ENCODE data around the gene NEK8. TPM values are rescaled to one million over a fixed set of nuclear protein-coding genes. Genes with fewer than 3 reads are reported as not detected.

NEK8 gene
- total and polyA plus RNA-seq, 7 donors: 0.21 to 1.5 (median 0.80) TPM

DNA sequence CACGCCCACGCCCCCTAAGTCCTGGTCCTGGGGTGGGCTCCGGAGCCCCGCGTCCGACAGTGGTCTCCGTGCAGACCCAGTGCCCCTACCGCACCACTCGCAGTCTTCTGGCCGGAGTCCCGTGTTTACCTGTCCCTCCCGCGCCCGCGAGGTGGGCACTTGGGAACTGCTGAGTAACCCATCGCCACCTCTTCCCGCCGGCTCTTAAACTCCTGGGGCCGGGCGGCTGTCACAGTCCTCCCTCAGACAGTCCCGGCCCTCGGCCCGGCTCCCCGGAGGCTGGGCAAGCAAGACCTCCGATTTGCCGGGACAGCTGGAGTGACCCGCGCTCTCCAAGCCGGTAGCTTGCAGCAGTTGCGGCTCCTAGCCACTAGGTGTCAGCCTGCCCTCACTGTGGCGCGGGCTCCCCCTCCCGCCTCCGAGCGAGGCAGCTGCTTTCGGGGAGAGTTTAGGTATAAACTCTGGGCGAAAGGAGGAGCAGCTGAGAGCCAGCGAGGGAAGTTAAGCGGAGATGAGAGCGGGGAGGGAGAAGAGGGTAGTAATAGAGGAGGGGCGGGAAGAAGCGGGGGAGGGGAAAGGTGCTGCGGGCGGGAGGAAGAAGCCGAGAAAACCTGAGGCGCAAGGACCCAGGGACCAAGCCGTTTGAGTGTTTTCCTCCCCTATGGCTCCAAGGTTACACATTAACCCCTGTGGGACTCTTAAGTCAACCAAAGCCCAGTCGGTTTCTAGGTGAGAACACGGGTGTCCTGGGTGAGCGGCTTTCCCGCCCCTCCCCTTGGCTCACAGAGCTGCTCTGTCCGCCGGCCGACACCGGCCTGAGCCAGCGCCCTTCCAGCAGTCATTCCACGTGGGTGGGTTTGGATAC is 1.7 kb upstream of the NEK8 start:
- ATAC-seq (peak; percentile 70 to 79 (median 75)), DNase-seq (peak; percentile 92 to 95)
- Histone ChIP-seq H3K4me3 (peak overlapping the region; percentile 80), H3K4me1 (peaks cover 28% of the 10 kb centered on the region), H3K27me3 (ENCODE audit: insufficient read depth in 3 of 3, low read length in 2 of 3) (no peaks in the 10 kb centered on the region), H3K27ac (peak overlapping the region; percentile 59), H3K36me3 (ENCODE audit: insufficient read depth in 1 of 2, low read depth in 1 of 2) (peaks cover 0 to 32% of the 10 kb centered on the region in 2 donors), H3K9me3 (no peaks in the 10 kb centered on the region)
- 0% methylated on average over 56 to 57 of the region's 57 CpGs for WGBS, 3 donors
- TF ChIP-seq, protein P1, sequence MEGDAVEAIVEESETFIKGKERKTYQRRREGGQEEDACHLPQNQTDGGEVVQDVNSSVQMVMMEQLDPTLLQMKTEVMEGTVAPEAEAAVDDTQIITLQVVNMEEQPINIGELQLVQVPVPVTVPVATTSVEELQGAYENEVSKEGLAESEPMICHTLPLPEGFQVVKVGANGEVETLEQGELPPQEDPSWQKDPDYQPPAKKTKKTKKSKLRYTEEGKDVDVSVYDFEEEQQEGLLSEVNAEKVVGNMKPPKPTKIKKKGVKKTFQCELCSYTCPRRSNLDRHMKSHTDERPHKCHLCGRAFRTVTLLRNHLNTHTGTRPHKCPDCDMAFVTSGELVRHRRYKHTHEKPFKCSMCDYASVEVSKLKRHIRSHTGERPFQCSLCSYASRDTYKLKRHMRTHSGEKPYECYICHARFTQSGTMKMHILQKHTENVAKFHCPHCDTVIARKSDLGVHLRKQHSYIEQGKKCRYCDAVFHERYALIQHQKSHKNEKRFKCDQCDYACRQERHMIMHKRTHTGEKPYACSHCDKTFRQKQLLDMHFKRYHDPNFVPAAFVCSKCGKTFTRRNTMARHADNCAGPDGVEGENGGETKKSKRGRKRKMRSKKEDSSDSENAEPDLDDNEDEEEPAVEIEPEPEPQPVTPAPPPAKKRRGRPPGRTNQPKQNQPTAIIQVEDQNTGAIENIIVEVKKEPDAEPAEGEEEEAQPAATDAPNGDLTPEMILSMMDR (IDR thresholded peaks at IDR 0.05): peak; percentile 99
- intact Hi-C loops (cut with DNase I): loop anchor here (1.0 to 10.0 kb wide), 3 partner anchors 23 to 388 kb away; partner anchors contain the start of gene DHRS13 (in 1 of the 2)

DNA sequence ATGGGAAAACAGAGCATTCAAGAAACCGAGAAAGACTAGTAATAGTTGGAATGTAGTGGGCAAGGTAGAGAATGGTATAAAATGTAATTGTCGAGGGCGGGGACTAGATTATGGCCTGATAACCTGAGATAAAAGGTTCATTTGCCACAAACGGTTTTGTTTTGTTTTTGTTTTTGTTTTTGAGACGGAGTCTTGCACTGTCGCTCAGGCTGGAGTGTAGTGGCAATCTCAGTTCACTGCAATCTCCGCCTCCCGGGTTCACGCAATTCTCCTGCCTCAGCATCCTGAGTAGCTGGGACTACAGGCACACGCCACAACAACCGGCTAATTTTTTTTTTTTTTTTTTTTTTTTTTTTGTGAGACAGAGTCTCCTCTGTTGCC is 1.4 kb downstream of the NEK8 start:
- H3K27ac ChIP-seq: no peak overlapping the region
- 83 to 92% (median 87%) methylated on average over 11 of the region's 11 CpGs for WGBS, 3 donors
- peaks cover 17% of the 10 kb centered on the region for H3K4me1 ChIP-seq
- DNase-seq (no peak), ATAC-seq (no peak)
- H3K4me3 ChIP-seq: no peak overlapping the region
- TF ChIP-seq, protein P1 (IDR thresholded peaks at IDR 0.05): no peak
- no peaks in the 10 kb centered on the region for H3K9me3 ChIP-seq
- intact Hi-C loops (cut with DNase I): loop anchor here (2.0 to 10.0 kb wide), 4 partner anchors 13 to 385 kb away; partner anchors contain the start of gene DHRS13 (in 1 of the 2)
- no peaks in the 10 kb centered on the region for H3K27me3 ChIP-seq (ENCODE audit: insufficient read depth in 3 of 3, low read length in 2 of 3)
- peaks cover 0 to under 1% of the 10 kb centered on the region in 2 donors for H3K36me3 ChIP-seq (ENCODE audit: insufficient read depth in 1 of 2, low read depth in 1 of 2)

- no peak overlapping the region for H3K4me3 ChIP-seq
- H3K27ac ChIP-seq: no peak overlapping the region
- ATAC-seq (no peak), DNase-seq (no peak)
- no peaks in the 10 kb centered on the region for H3K4me1 ChIP-seq
- 87 to 96% (median 92%) methylated on average over 1 of the region's 1 CpG for WGBS, 3 donors
- no peaks in the 10 kb centered on the region for H3K36me3 ChIP-seq (ENCODE audit: insufficient read depth in 1 of 2, low read depth in 1 of 2)
- TF ChIP-seq, protein P1 (IDR thresholded peaks at IDR 0.05): no peak
- no peaks in the 10 kb centered on the region for H3K9me3 ChIP-seq
- intact Hi-C loops (cut with DNase I): no loop called here
- no peaks in the 10 kb centered on the region for H3K27me3 ChIP-seq (ENCODE audit: insufficient read depth in 3 of 3, low read length in 2 of 3)
Observed at GRCh38 chr17:28733346-28733745, 4.8 kb downstream of the NEK8 start.

GRCh38 chr17:28734712-28735241 is 6.2 kb downstream of the NEK8 start:
- intact Hi-C loops (cut with DNase I): no loop called here

More at GRCh38 chr17:28734712-28735241, 6.2 kb downstream of the NEK8 start:
- Histone ChIP-seq H3K9me3 (no peaks in the 10 kb centered on the region), H3K27ac (no peak overlapping the region), H3K36me3 (ENCODE audit: insufficient read depth in 1 of 2, low read depth in 1 of 2) (no peaks in the 10 kb centered on the region), H3K4me3 (no peak overlapping the region), H3K27me3 (ENCODE audit: insufficient read depth in 3 of 3, low read length in 2 of 3) (no peaks in the 10 kb centered on the region), H3K4me1 (no peaks in the 10 kb centered on the region)
- DNase-seq (no peak), ATAC-seq (no peak)
- WGBS, 3 donors: 86 to 89% (median 86%) methylated on average over 10 of the region's 10 CpGs
- TF ChIP-seq, protein P1 (IDR thresholded peaks at IDR 0.05): no peak

Measured in psoas muscle (tissue), 8 donors.